Measurements from ENCODE around the gene BET1L. TPM values are rescaled to one million over a fixed set of nuclear protein-coding genes. Genes with fewer than 3 reads are reported as not detected.
A peak's percentile ranks its signal among the peaks of the same experiment; 100 is the strongest.

BET1L gene
- total and polyA plus RNA-seq, 12 donors: 16.2 to 89.7 (median 45.5) TPM

- intact Hi-C loops (cut with DNase I): no loop called here
- no peaks in the 10 kb centered on the region for H3K27me3 ChIP-seq
- H3K27ac ChIP-seq: no peak overlapping the region
- WGBS, 4 donors: 90 to 96% (median 95%) methylated on average over 4 to 13 of the region's 13 CpGs
- H3K36me3 ChIP-seq (replicated peaks in 1 of 2): peaks cover 0 to 32% of the 10 kb centered on the region in 2 donors
- H3K4me3 ChIP-seq: no peak overlapping the region
- TF ChIP-seq CTCF (IDR thresholded peaks at IDR 0.05) (no peak), POLR2A (IDR thresholded peaks at IDR 0.05) (no peak)
- H3K4me1 ChIP-seq (replicated peaks in 1 of 2): peaks cover 0 to 23% of the 10 kb centered on the region in 2 donors
- DNase-seq: peak in 2 of 7 donors; percentile 13 to 53
- H3K9me3 ChIP-seq (replicated peaks in 1 of 3): no peaks in the 10 kb centered on the region
These were observed 6.8 kb downstream of the BET1L start for GRCh38 chr11:200224-201003.

- Histone ChIP-seq H3K9me3 (replicated peaks in 1 of 3) (no peaks in the 10 kb centered on the region), H3K27ac (no peak overlapping the region), H3K27me3 (no peaks in the 10 kb centered on the region), H3K4me3 (no peak overlapping the region), H3K36me3 (replicated peaks in 1 of 2) (peaks cover 0 to 26% of the 10 kb centered on the region in 2 donors), H3K4me1 (replicated peaks in 1 of 2) (peaks cover 0 to 16% of the 10 kb centered on the region in 2 donors)
- peak in 2 of 7 donors; percentile 17 to 54 for DNase-seq
- intact Hi-C loops (cut with DNase I): loop anchor here in 1 of 2 donors (5.0 kb wide), 1 partner anchor 163 kb away; no protein-coding TSS in a partner anchor
- WGBS, 4 donors: 72 to 81% (median 75%) methylated on average over 6 to 8 of the region's 8 CpGs
- no peak for TF ChIP-seq CTCF (IDR thresholded peaks at IDR 0.05)
- no peak for TF ChIP-seq POLR2A (IDR thresholded peaks at IDR 0.05)
These were observed 7.4 kb downstream of the BET1L start for GRCh38 chr11:199782-200181.

DNA sequence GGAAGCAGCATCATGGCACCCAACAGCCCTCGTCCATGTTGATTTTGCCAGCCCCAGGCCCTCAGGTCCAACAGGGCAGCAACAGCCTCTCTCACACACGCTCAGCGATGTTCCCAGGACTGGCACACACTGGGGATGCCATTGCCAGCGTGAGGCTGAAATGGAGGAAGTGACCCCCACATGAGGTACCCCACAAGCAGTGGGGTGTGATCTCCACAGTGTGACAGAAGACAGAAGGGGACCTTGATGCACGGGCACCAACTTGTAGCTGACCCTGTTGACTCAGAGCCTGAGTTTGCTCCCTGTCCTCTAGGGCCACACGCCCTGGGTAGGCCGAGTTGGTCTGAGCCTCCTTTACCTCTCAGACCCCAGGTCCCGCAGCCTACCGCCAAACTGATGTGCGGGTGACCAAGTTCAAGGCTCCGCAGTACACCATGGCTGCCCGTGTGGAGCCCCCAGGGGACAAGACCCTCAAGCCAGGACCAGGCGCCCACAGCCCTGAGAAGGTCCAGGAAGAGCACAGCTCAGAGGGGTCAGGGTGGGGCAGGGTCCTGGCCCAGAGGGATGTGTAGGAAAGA is 8.1 kb downstream of the BET1L start:
- Histone ChIP-seq H3K27me3 (no peaks in the 10 kb centered on the region), H3K4me1 (replicated peaks in 1 of 2) (peaks cover 0 to 11% of the 10 kb centered on the region in 2 donors), H3K9me3 (replicated peaks in 1 of 3) (no peaks in the 10 kb centered on the region), H3K4me3 (no peak overlapping the region), H3K36me3 (replicated peaks in 1 of 2) (peaks cover 0 to 19% of the 10 kb centered on the region in 2 donors), H3K27ac (no peak overlapping the region)
- peak in 3 of 7 donors; percentile 10 to 39 (median 22) for DNase-seq
- intact Hi-C loops (cut with DNase I): loop anchor here in 1 of 2 donors (5.0 kb wide), 1 partner anchor 163 kb away; no protein-coding TSS in a partner anchor
- WGBS, 4 donors: 75 to 84% (median 81%) methylated on average over 2 to 13 of the region's 13 CpGs
- TF ChIP-seq CTCF (IDR thresholded peaks at IDR 0.05) (no peak), POLR2A (IDR thresholded peaks at IDR 0.05) (no peak)

DNA sequence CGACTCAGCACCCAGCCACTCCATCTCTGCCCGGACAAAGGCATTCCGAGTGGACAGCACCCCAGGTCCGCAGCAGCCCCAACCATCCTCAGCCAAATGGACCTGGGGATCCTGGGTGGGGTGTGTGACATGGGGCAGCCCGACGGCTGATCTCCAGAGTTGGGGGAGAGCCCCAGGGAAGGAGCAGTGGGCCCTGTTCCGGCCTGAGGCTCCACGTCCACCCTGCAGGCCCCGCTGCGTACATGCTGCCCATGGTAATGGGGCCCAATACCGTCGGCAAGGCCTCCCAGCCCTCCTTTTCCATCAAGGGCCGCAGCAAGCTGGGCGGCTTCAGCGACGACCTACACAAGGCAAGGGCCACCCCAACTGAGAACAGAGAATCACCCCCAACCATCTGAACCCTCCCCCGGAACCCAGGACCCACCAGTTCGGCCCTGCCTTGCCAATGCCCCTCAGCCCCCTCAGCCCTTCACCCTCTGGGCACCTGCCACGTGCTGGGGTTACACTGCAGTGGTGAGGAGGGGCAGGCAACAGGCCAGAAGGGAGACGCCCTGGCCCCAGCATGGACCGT is 8.9 kb downstream of the BET1L start:
- Histone ChIP-seq H3K27ac (no peak overlapping the region), H3K27me3 (no peaks in the 10 kb centered on the region), H3K36me3 (replicated peaks in 1 of 2) (peaks cover 0 to 13% of the 10 kb centered on the region in 2 donors), H3K4me1 (replicated peaks in 1 of 2) (peaks cover 0 to 7% of the 10 kb centered on the region in 2 donors), H3K4me3 (no peak overlapping the region), H3K9me3 (replicated peaks in 1 of 3) (no peaks in the 10 kb centered on the region)
- 84 to 96% (median 89%) methylated on average over 13 to 21 of the region's 21 CpGs for WGBS, 4 donors
- DNase-seq: peak in 2 of 7 donors; percentile 12 to 19
- intact Hi-C loops (cut with DNase I): loop anchor here in 1 of 2 donors (5.0 kb wide), 1 partner anchor 164 kb away; no protein-coding TSS in a partner anchor
- TF ChIP-seq POLR2A (IDR thresholded peaks at IDR 0.05) (no peak), CTCF (IDR thresholded peaks at IDR 0.05) (no peak)
